ENCODE measurements around the gene ATP9A. TPM values are rescaled to one million over a fixed set of nuclear protein-coding genes. Genes with fewer than 3 reads are reported as not detected.
A peak's percentile ranks its signal among the peaks of the same experiment; 100 is the strongest.

Gene ATP9A
- total and polyA plus RNA-seq, 2 of the 8 experiments (the other 6 are each of a cell fraction or from before 2014, with no cell fraction given), result 5.0 to 6.4 TPM

DNA sequence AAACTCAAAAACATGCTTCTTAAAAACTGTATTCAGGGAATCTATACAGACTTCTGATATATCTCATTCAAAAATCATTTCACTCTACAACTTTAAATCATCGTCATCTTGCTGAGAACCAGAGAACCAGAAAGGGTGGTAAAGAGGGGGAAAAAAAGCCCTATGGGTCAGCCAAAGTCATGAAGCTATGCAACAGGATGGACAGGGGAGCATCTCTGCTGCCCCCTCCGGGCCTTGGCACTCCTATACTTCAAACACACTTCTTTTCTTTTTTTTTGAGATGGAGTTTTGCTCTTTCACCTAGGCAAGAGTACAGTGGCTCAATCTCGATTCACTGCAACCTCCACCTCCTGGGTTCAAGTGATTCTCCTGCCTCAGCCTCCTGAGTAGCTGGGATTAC lies 152.1 kb downstream of the ATP9A start (continued):
- peak; percentile 42 to 43; a peak in 3 of 4 replicates for TF ChIP-seq RAD21 (IDR thresholded peaks at IDR 0.05 in 1 of 2, conservative IDR thresholded peaks at IDR 0.05 in 1 of 2; ENCODE audit: low read depth in 2 of 2, low read length in 2 of 2)

All from H1 (cell line).